Femur (tissue), 1 donor: ENCODE measurements around the gene STARD10.

Experiments used
- DNase-seq: peaks from one replicate; pipeline ENCODE4 v3.0.0-alpha.2; 2017

STARD10 gene

DNA sequence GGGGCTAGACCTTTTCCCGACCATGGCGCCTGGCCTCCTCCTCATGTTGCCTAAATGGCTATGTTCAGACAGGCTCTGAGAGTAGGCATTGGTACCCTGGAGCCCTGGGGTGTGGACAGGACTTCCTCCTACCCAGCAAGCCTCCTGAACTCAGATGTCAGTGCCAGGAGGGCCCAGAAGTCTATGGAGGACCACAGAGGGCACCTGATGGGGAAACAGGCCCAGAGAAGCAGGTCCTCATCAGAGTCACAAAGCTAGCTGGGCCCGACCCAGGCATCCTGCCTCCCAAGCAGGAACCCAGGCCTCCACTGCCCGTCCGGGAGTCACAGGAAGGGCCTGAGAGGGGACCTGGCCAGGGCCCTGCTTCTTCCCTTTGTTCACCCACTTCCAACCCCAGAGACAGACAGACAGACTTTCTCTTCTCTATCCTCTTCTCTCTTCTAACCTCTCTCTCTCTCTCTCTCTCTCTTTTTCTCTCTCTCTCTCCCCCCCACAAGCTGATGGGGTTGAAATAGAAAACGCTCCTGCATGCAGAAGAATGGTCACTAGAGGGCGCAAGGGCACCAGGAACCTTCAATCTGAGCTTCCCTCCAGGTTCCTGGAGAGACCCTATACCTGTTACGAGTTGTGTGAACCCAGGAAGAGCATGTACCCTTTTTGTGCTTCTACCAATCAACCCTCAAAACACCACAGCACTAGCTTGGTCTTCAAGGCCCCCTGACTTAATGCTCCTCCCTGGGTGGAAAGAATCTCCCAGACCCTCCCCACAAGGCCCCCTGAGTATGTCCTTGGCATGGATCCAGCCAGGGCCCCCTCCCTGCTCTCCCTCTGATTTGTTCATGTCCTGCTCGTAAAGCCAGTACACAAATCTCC is 68.8 kb downstream of the STARD10 start:
- DNase-seq, result peak; percentile 84

GRCh38 chr11:72724021-72724551 is 69.8 kb downstream of the STARD10 start:
- DNase-seq, result no peak

- DNase-seq, result no peak
Observed at GRCh38 chr11:72723508-72723907, 70.3 kb downstream of the STARD10 start.

- DNase-seq, result peak; percentile 94
Observed at GRCh38 chr11:72722050-72722748, 71.6 kb downstream of the STARD10 start.

DNA sequence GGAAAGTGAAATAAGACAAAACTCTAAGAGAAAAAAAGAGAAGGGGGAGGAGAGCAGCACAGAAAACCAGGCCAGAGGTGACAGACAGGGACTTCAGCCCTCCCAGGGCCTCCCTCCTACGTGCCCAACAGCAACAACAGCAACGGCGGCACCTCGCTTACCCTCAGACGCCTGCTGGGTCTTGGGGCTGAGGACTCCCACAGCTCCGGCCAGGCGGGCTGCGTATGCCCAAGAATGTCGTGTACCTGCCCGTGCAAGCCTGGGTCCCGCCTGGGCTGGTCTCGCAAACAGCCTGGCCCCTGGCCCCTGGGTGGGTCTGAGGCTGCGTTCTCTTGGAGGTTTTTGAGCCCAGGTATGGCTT is 72.2 kb downstream of the STARD10 start:
- no peak for DNase-seq

DNA sequence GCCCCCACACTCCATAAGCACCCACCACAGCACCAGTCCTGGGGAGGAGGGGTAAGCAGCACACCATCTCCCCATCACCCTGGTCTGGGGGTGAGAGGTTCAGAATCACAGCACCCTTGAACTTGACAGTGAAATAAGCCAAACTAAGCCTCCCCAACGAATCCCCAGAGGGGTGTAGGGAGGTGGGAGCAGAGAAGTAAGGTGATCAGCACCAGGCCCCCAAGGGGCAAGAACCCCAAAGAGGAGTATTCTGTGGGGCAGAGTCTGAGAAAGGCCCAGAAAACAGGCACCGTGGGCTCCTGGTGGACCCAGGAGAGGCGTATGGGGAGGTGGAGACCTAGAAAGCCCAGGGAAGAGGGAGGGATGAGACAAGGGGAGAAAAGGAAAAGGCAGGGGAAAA is 72.6 kb downstream of the STARD10 start:
- DNase-seq, result no peak

DNA sequence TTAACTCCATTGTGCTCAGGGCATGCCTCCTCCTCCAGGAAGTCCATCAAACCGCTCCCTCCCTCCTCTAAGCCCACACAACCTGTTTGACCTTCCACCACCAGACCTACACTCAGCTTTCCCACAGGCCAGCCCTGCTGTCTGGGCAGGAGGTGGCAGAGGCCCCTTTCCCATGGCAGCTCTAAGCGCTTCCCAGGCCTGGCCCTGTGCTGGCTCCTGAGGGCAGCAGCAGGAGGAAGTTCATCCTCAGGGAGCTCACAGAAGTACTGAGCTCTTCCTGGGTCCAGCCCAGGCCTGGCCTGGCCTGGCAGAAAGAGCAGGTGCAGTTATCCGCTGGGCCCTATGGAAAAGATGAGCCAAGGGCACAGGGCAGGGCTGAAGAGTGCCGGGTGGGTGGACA is 73.1 kb downstream of the STARD10 start:
- DNase-seq, result no peak

- DNase-seq, result no peak
Observed at GRCh38 chr11:72720047-72720446, 73.8 kb downstream of the STARD10 start.

GRCh38 chr11:72719551-72719950 is 74.3 kb downstream of the STARD10 start:
- no peak for DNase-seq

- no peak for DNase-seq
Observed at GRCh38 chr11:72719144-72719543, 74.7 kb downstream of the STARD10 start.

DNA sequence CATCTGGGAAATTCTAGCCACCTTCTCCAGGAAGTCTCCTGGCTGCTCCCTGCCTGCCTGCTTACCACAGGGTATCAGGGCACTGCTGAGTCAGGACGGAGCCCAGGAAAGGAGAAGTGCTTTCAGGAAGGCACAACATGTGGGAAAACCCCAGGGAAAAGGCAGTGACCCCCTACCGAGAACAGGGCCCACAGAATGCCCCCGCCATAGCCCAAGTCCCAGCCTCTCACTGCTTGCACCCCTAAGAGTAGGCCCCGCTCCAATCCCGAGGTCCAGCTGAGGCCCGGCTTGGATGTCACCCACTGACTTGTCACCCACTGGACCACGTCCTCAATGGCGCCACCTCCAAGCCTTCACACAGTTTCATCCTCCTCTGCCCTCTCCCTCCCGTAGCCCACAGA is 75.7 kb downstream of the STARD10 start:
- DNase-seq, result no peak

GRCh38 chr11:72716788-72717435 is 76.9 kb downstream of the STARD10 start:
- DNase-seq, result no peak

DNA sequence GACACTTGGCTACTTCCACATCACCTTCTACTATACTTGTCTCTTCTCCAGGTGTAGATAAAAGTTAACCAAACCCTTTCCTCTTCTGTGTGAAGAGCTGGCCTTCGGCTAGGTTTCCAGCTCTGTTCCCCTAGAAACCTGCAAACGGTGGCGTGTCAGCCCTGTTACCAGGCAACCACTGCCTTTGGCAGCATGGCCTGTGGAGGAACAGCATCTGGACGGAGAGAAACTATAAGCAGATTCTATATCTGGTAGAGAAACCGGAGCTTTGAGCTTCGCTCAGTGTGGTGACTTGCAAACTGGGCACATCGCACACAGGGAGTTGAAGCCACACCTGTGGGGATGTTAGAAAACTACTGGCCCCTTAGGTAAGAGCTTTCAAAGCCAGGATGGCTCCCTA is 77.6 kb downstream of the STARD10 start:
- DNase-seq, result peak; percentile 85

- no peak for DNase-seq
Observed at GRCh38 chr11:72712841-72713240, 81.0 kb downstream of the STARD10 start.

DNA sequence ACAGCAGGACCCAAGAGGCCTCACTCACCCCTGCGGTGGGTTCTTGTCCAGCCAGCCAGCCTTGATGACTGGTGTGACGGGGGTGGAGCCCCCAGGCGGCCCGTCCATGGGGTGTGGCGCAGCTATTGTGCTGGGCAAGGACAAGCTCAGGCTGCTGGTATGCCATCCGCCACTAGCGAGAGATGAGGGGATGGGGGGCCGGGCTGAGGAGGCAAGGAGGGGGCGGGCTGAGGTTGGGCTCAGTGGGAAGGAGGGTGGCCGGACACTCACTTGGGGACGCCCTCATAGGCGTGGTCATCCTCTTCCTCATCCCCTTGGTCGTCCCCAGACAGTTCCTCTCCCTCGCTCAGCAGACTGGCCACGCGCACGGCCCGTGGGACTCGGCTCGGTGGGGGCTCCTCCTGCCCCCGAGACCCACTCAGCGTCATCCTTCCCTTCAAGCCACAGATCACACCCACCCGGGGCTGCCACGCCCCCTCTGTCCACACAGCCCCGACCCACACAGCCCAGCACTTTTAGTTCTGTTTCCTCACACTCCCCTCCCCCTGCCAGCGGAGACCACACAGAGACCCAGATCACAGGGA is 81.6 kb downstream of the STARD10 start:
- DNase-seq, result peak; percentile 66

GRCh38 chr11:72711141-72711540 is 82.7 kb downstream of the STARD10 start:
- no peak for DNase-seq

DNA sequence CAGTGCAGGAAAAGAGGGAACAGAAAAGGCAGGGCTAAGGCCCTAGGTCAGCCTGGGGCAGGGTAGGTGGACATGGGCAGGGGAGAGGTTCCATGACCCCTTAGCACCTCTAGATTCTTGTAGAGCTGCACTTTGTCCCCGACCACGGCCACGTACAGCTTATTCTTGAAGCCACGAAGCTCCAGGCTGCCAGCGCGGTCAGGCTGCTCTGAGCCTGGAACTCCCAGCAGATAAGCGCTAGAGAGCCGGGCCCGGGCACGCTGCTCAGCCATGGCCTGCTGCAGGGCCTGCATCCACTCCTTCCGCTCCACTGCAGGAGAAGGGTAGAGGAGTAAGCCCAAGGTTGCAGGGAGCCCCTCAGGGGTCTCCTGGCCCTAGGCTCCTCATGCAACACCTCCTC is 83.6 kb downstream of the STARD10 start:
- no peak for DNase-seq

DNA sequence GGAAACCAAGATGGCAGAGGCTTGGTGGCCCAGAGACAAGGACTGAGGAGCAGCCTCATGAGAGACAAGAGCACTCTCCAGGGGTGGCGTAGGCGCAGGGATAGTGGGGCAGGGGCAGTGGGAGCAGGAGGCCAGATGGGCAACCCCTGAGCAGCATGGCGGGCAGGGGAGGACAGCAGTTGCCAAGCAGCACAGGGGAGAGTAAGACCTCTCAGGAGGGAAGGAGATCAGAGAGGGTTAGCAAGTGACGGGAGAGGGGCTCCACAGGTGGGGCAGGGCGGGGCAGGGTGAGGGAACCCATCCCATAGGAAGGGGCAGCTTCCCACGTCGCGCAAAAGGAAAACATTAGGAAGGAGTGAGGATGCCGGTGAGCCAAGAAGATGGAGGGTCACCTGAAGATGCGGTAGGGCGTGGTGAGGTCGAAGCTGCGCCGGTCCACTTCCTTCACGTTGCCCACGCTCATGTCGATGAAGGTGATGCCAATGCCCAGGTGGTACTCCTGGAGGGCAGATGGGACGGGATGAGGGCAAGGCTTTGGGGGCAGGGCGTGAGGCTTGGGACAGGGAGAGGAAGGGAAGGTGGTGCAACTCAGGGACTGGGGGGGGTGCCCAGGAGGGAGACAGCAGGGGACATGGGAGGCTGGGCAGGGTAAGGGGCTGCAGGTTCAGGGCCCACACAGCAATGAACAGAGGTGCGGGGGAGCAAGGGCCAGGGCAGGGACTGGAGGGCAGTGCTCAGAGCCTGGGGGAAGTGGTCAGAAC is 84.2 kb downstream of the STARD10 start:
- DNase-seq, result no peak

DNA sequence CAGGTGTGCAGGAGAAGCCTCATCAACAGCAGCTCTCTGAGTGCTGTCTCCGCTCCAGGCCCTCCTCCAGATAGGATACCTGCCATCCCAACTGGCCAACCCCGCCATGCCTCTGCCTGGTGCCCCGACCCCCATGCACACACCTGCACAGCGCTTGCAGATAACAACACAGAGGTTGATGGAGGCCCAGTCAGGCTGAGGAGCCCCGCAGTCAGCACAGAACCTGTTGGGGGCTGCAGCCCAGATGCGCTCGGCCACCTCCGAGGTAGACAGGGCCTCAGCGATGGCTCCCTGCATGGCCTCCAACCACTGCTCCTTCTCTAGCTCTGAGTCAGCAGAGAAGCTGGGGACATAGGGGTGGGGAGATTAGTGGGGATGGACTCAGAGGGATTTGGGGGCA is 86.8 kb downstream of the STARD10 start:
- DNase-seq, result no peak

GRCh38 chr11:72706579-72706978 is 87.3 kb downstream of the STARD10 start:
- DNase-seq, result no peak

- DNase-seq, result no peak
Observed at GRCh38 chr11:72705442-72706365, 88.1 kb downstream of the STARD10 start.
